HG03135 (cell line): ENCODE data around the gene HIP1.
"Not testable (repeated sequence)": the region's sequence is repeated elsewhere in the genome, so short reads cannot be mapped to it uniquely, and the experiment has no call there.

ENCODE experiments used
- ATAC-seq: cut with Tn5 transposase; IDR thresholded peaks from one replicate; pipeline ENCODE4 v1.9.1; 2021; ENCODE audit warnings: mild to moderate bottlenecking, moderate library complexity; ENCODE audit not compliant: unreplicated experiment

HIP1 gene

GRCh38 chr7:75646571-75647102, 92.1 kb downstream of the HIP1 start:
- no peak for ATAC-seq

- no peak for ATAC-seq
Measured at GRCh38 chr7:75645570-75645969, 93.2 kb downstream of the HIP1 start.

GRCh38 chr7:75644589-75644988, 94.2 kb downstream of the HIP1 start:
- ATAC-seq = no peak

GRCh38 chr7:75642810-75643486, 95.8 kb downstream of the HIP1 start:
- ATAC-seq = no peak

- ATAC-seq = no peak
Measured at GRCh38 chr7:75640201-75640600, 98.5 kb downstream of the HIP1 start.

GRCh38 chr7:75639886-75640190, 98.9 kb downstream of the HIP1 start:
- no peak for ATAC-seq

- no peak for ATAC-seq
Measured at GRCh38 chr7:75639071-75639885, 99.5 kb downstream of the HIP1 start.

- ATAC-seq = no peak
Measured at GRCh38 chr7:75638594-75639070, 100.1 kb downstream of the HIP1 start.

GRCh38 chr7:75637854-75638593, 100.7 kb downstream of the HIP1 start:
- ATAC-seq = no peak

- ATAC-seq = no peak
Measured at GRCh38 chr7:75635036-75635435, 103.7 kb downstream of the HIP1 start.

GRCh38 chr7:75632587-75632986, 106.2 kb downstream of the HIP1 start:
- not testable (repeated sequence) for ATAC-seq

- ATAC-seq = no peak
Measured at GRCh38 chr7:75631711-75632110, 107.0 kb downstream of the HIP1 start.

- no peak for ATAC-seq
Measured at GRCh38 chr7:75630549-75630948, 108.2 kb downstream of the HIP1 start.

- ATAC-seq = no peak
Measured at GRCh38 chr7:75629044-75629443, 109.7 kb downstream of the HIP1 start.

GRCh38 chr7:75628055-75628454, 110.7 kb downstream of the HIP1 start:
- no peak for ATAC-seq

GRCh38 chr7:75626954-75627353, 111.8 kb downstream of the HIP1 start:
- no peak for ATAC-seq

- no peak for ATAC-seq
Measured at GRCh38 chr7:75625868-75626267, 112.9 kb downstream of the HIP1 start.

- ATAC-seq = no peak
Measured at GRCh38 chr7:75624134-75624832, 114.5 kb downstream of the HIP1 start.

GRCh38 chr7:75623390-75624133, 115.2 kb downstream of the HIP1 start:
- ATAC-seq = no peak

- no peak for ATAC-seq
Measured at GRCh38 chr7:75621124-75621523, 117.6 kb downstream of the HIP1 start.
